Endothelial cell of umbilical vein (primary cell): ENCODE data around the gene BPIFA1. TPM values are rescaled to one million over a fixed set of nuclear protein-coding genes. Genes with fewer than 3 reads are reported as not detected.

ENCODE experiments used
- BruUV-seq: library from RNA; stranded (reverse); fragments of 400-500 nt; replicated peaks from 2 replicates; lab custom pipeline; 2021; lab: Mats Ljungman, UMichigan
- CTCF ChIA-PET: fragments of 300-600, 350-600 bp; sonication (Branson Sonifier 250); formaldehyde crosslinking; loops from one replicate; lab custom pipeline; 2021; ENCODE audit warnings: antibody characterized with exemption, inconsistent platforms; lab: Charles Lee
- POLR2A ChIA-PET: fragments of 300-600, 350-600 bp; sonication (Branson Sonifier 250); formaldehyde crosslinking; loops from one replicate; lab custom pipeline; 2021; ENCODE audit warnings: antibody characterized with exemption, inconsistent platforms; lab: Charles Lee
- DNase-seq: peaks from one replicate; pipeline ENCODE4 v3.0.0-alpha.2; 2011; ENCODE audit warnings: low read depth, low spot score
- FAIRE-seq: peaks from 2 replicates; lab custom pipeline; 2011; peaks lifted over from hg19 to GRCh38; lab: Jason Lieb, UNC
- H2AFZ ChIP-seq: 2 replicates; pipeline ENCODE4 v1.6.0; 2012; ENCODE audit warnings: low read depth, low read length, control low read depth, inconsistent platforms
- H3K27ac ChIP-seq: 2 replicates; pipeline ENCODE4 v1.5.1; 2011; ENCODE audit warnings: low read depth, mild to moderate bottlenecking, control low read depth, low read length, moderate library complexity; ENCODE audit not compliant: insufficient read depth
- H3K27me3 ChIP-seq, 2 experiments: 2 replicates each; pipeline versions ENCODE4 v1.6.0 to v1.6.1; 2011; ENCODE audit warnings: low read length in 2 of 2, mixed read lengths in 1 of 2; ENCODE audit not compliant: control insufficient read depth in 2 of 2, insufficient read depth in 2 of 2
- H3K36me3 ChIP-seq, 2 experiments: 2 replicates in 1 of 2; 3 replicates in 1 of 2; pipeline ENCODE4 v1.5.1; 2011; ENCODE audit warnings: low read length in 2 of 2, mild to moderate bottlenecking in 1 of 2, moderate library complexity in 1 of 2; ENCODE audit not compliant: control insufficient read depth in 2 of 2, insufficient read depth in 2 of 2; ENCODE audit errors: extremely low read depth in 1 of 2
- H3K4me1 ChIP-seq: 3 replicates; pipeline ENCODE4 v1.5.1; 2011; ENCODE audit warnings: mild to moderate bottlenecking, low read length; ENCODE audit not compliant: control insufficient read depth, insufficient read depth; ENCODE audit errors: extremely low read depth
- H3K4me2 ChIP-seq: 2 replicates; pipeline ENCODE4 v1.6.1; 2011; ENCODE audit warnings: low read length, control low read depth, mixed read lengths; ENCODE audit not compliant: insufficient read depth
- H3K4me3 ChIP-seq, 3 experiments: fragments of 200-600 bp in 1 of 3; sonication (generic), shearing (Covaris generic) in 1 of 3; replicated peaks in 1 of 3; 2 replicates each; pipeline ENCODE4 v1.5.1; 2011 to 2016; ENCODE audit warnings: control low read depth in 3 of 3, low read length in 3 of 3, mild to moderate bottlenecking in 2 of 3, inconsistent platforms in 1 of 3, low read depth in 1 of 3, moderate library complexity in 1 of 3; ENCODE audit not compliant: insufficient read depth in 1 of 3
- H3K79me2 ChIP-seq: 2 replicates; pipeline ENCODE4 v1.6.0; 2012; ENCODE audit warnings: low read length, inconsistent platforms; ENCODE audit not compliant: control insufficient read depth, insufficient read depth
- H3K9ac ChIP-seq: replicated peaks from 2 replicates; pipeline ENCODE3; 2011; ENCODE audit warnings: low read length, control low read depth; ENCODE audit not compliant: insufficient read depth; ENCODE audit errors: extremely low read depth
- H3K9me1 ChIP-seq: replicated peaks from 3 replicates; pipeline ENCODE4 v1.6.0; 2011; ENCODE audit warnings: mild to moderate bottlenecking, low read length; ENCODE audit not compliant: control insufficient read depth, insufficient read depth; ENCODE audit errors: extremely low read depth
- H3K9me3 ChIP-seq: replicated peaks from 2 replicates; pipeline ENCODE4 v1.5.1; 2012; ENCODE audit warnings: low read length, inconsistent platforms; ENCODE audit not compliant: control insufficient read depth, insufficient read depth
- H4K20me1 ChIP-seq: replicated peaks from 2 replicates; pipeline ENCODE3; 2011; ENCODE audit warnings: mild to moderate bottlenecking, low read length; ENCODE audit not compliant: control insufficient read depth, insufficient read depth; ENCODE audit errors: extremely low read depth
- EZH2 ChIP-seq: IDR thresholded peaks from 2 replicates; pipeline ENCODE4 v1.6.1; 2012; ENCODE audit warnings: borderline replicate concordance, low read depth, mild to moderate bottlenecking, moderate library complexity, low read length, inconsistent platforms; ENCODE audit not compliant: severe bottlenecking
- FOS ChIP-seq: IDR thresholded peaks from 2 replicates; pipeline ENCODE4 v1.6.1; 2011; ENCODE audit warnings: mild to moderate bottlenecking, low read length, moderate library complexity, borderline replicate concordance; ENCODE audit not compliant: insufficient read depth
- GATA2 ChIP-seq: IDR thresholded peaks from 2 replicates; pipeline ENCODE4 v1.7.0; 2011; ENCODE audit warnings: low read depth, mild to moderate bottlenecking, moderate library complexity, mixed read lengths, low read length; ENCODE audit not compliant: insufficient read length, insufficient read depth
- JUN ChIP-seq: IDR thresholded peaks from 2 replicates; pipeline ENCODE4 v1.6.1; 2011; ENCODE audit warnings: borderline replicate concordance, low read depth; ENCODE audit not compliant: insufficient read length, insufficient read depth
- MAX ChIP-seq: IDR thresholded peaks from 2 replicates; pipeline ENCODE4 v1.6.1; 2011; ENCODE audit not compliant: insufficient read depth, insufficient read length
- MYC ChIP-seq: IDR thresholded peaks from one replicate; pipeline ENCODE4 v1.6.1; 2011; ENCODE audit warnings: mild to moderate bottlenecking, low read depth, low read length
- POLR2A ChIP-seq: IDR thresholded peaks from 2 replicates; pipeline ENCODE4 v1.6.1; 2012; ENCODE audit warnings: low read depth, mild to moderate bottlenecking, control low read depth, low read length
- POLR2AphosphoS5 ChIP-seq: IDR thresholded peaks from 2 replicates; pipeline ENCODE4 v1.6.1; 2012; ENCODE audit warnings: low read depth, mild to moderate bottlenecking, control low read depth, low read length, moderate library complexity; ENCODE audit not compliant: insufficient read depth
- dilution Hi-C: fragments of 300-500 bp; cut with MboI; formaldehyde crosslinking; loops from one replicate; pipeline ENCODE4 v1.15.0; 2019; ENCODE audit warnings: low sequenced_read_pairs; ENCODE audit not compliant: extremely low pct_ligation_motif_present
- intact Hi-C: fragments of 100-400 bp; cut with micrococcal nuclease; formaldehyde crosslinking; loops from one replicate; pipeline ENCODE4 v1.10.0; 2022
- polyA plus RNA-seq, 4 experiments: library from polyadenylated mRNA; depleted of rRNA in 3 of 4; stranded (reverse) in 3 of 4; unstranded in 1 of 4; fragments of >200 nt; gene quantifications; 2 replicates each; pipeline versions ENCODE4 v1.2.1 to v1.2.3, GENCODE V29; 2011 to 2012; ENCODE audit warnings: missing spikeins in 1 of 4
- total RNA-seq: library from RNA; stranded (reverse); gene quantifications from 2 replicates; pipeline ENCODE4 v1.2.3, GENCODE V29; 2021
- TF ChIP-seq, protein P1 (sequence below), 2 donors: IDR thresholded peaks; 1 replicate in 1 of 2; 2 replicates in 1 of 2; pipeline ENCODE4 v1.5.1; 2011; ENCODE audit warnings: low read length in 2 of 2, mild to moderate bottlenecking in 2 of 2, moderate library complexity in 2 of 2, control low read depth in 1 of 2, inconsistent platforms in 1 of 2, low read depth in 1 of 2; ENCODE audit not compliant: insufficient read depth in 1 of 2; ENCODE audit errors: extremely low read depth in 1 of 2

Gene BPIFA1
- total and polyA plus RNA-seq, 2 donors (not counting 3 experiments of a cell fraction or from before 2014, with no cell fraction given) = not detected

DNA sequence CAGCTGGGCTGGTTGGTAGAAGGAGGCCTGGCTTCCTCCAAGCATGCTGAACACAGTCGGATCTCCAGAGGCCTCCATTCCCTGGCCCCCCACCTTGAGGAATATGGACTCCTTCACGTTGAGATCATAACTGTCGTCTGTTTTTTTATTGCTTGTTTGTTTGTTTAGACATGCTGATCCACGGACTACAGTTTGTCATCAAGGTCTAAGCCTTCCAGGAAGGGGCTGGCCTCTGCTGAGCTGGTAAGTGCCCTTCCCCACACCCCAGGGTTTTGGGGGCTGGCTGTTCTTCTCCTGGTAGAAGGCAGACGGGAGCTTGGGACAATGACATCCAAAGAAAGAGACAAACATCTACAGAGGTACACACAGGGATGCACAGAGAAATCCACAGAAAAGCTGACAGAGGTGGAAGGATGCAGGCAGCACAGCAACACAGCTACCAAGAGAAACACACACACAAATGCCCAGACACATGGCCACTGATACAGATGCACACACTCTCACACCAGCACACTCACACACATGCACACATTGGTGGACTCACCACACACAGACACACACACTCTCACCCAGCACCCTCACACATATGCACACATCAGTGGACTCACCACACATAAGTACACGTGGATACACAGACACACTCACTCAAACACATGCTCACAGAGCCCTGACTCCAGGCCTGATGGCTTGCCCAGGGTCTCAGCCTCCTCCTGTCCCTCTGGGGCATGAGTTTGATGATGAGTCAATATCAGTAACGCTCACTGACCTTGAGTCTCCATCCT lies 6.7 kb downstream of the BPIFA1 start:
- Histone ChIP-seq H2AFZ (no peak overlapping the region), H3K4me2 (no peak overlapping the region), H3K36me3 (no peaks in the 10 kb centered on the region), H3K27me3 (no peaks in the 10 kb centered on the region), H3K9me1 (no peaks in the 10 kb centered on the region), H3K27ac (no peak overlapping the region), H3K79me2 (no peaks in the 10 kb centered on the region), H3K9ac (no peak overlapping the region), H3K4me3 (no peak overlapping the region), H4K20me1 (no peaks in the 10 kb centered on the region), H3K9me3 (no peaks in the 10 kb centered on the region), H3K4me1 (no peaks in the 10 kb centered on the region)
- DNase-seq (no peak), FAIRE-seq (no peak)
- CTCF ChIA-PET = no interaction called here
- no peak for TF ChIP-seq EZH2
- no peak for TF ChIP-seq FOS
- TF ChIP-seq GATA2 = no peak
- no peak for TF ChIP-seq MYC
- TF ChIP-seq, protein P1, sequence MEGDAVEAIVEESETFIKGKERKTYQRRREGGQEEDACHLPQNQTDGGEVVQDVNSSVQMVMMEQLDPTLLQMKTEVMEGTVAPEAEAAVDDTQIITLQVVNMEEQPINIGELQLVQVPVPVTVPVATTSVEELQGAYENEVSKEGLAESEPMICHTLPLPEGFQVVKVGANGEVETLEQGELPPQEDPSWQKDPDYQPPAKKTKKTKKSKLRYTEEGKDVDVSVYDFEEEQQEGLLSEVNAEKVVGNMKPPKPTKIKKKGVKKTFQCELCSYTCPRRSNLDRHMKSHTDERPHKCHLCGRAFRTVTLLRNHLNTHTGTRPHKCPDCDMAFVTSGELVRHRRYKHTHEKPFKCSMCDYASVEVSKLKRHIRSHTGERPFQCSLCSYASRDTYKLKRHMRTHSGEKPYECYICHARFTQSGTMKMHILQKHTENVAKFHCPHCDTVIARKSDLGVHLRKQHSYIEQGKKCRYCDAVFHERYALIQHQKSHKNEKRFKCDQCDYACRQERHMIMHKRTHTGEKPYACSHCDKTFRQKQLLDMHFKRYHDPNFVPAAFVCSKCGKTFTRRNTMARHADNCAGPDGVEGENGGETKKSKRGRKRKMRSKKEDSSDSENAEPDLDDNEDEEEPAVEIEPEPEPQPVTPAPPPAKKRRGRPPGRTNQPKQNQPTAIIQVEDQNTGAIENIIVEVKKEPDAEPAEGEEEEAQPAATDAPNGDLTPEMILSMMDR (IDR thresholded peaks at IDR 0.05; ENCODE audit: extremely low read depth in 1 of 2, insufficient read depth in 1 of 2, low read depth in 1 of 2, low read length in 2 of 2) = no peak
- TF ChIP-seq POLR2AphosphoS5 = no peak
- no peak for TF ChIP-seq JUN
- TF ChIP-seq MAX = no peak
- TF ChIP-seq POLR2A = no peak
- POLR2A ChIA-PET = no interaction called here
- dilution Hi-C loops = no loop called here
- intact Hi-C loops = no loop called here
- no TSS peak for BruUV-seq
